ENCODE results near the gene R3HCC1L. TPM values are rescaled to one million over a fixed set of nuclear protein-coding genes. Genes with fewer than 3 reads are reported as not detected.
"Not testable (repeated sequence)": the region's sequence is repeated elsewhere in the genome, so short reads cannot be mapped to it uniquely, and the experiment has no call there.

R3HCC1L gene
- total RNA-seq, 1 donor from 2014 or later, result 7.2 TPM

- no peak for DNase-seq (ENCODE audit: low spot score)
These were observed 92.2 kb downstream of the R3HCC1L start for GRCh38 chr10:98226508-98227144.

GRCh38 chr10:98227713-98228112 is 93.3 kb downstream of the R3HCC1L start:
- not testable (repeated sequence) for DNase-seq (ENCODE audit: low spot score)

GRCh38 chr10:98228266-98228665 is 93.8 kb downstream of the R3HCC1L start:
- DNase-seq (ENCODE audit: low spot score), result not testable (repeated sequence)

- no peak for DNase-seq (ENCODE audit: low spot score)
These were observed 97.0 kb downstream of the R3HCC1L start for GRCh38 chr10:98231417-98231816.

GRCh38 chr10:98235846-98236245 is 101.4 kb downstream of the R3HCC1L start:
- DNase-seq (ENCODE audit: low spot score), result no peak

- DNase-seq (ENCODE audit: low spot score), result no peak
These were observed 102.4 kb downstream of the R3HCC1L start for GRCh38 chr10:98236862-98237261.

GRCh38 chr10:98238391-98238790 is 103.9 kb downstream of the R3HCC1L start:
- DNase-seq (ENCODE audit: low spot score), result no peak

GRCh38 chr10:98240524-98240923 is 106.1 kb downstream of the R3HCC1L start:
- no peak for DNase-seq (ENCODE audit: low spot score)

- no peak for DNase-seq (ENCODE audit: low spot score)
These were observed 108.4 kb downstream of the R3HCC1L start for GRCh38 chr10:98242823-98243222.

GRCh38 chr10:98244141-98244540 is 109.7 kb downstream of the R3HCC1L start:
- DNase-seq (ENCODE audit: low spot score), result no peak

GRCh38 chr10:98244586-98244985 is 110.1 kb downstream of the R3HCC1L start:
- DNase-seq (ENCODE audit: low spot score), result no peak

GRCh38 chr10:98246911-98247805 is 112.7 kb downstream of the R3HCC1L start:
- no peak for DNase-seq (ENCODE audit: low spot score)

- no peak for DNase-seq (ENCODE audit: low spot score)
These were observed 113.6 kb downstream of the R3HCC1L start for GRCh38 chr10:98248018-98248417.

GRCh38 chr10:98249134-98249533 is 114.7 kb downstream of the R3HCC1L start:
- DNase-seq (ENCODE audit: low spot score), result no peak

- DNase-seq (ENCODE audit: low spot score), result no peak
These were observed 116.9 kb downstream of the R3HCC1L start for GRCh38 chr10:98251399-98251798.

GRCh38 chr10:98252464-98252863 is 118.0 kb downstream of the R3HCC1L start:
- DNase-seq (ENCODE audit: low spot score), result no peak

- DNase-seq (ENCODE audit: low spot score), result no peak
These were observed 119.0 kb downstream of the R3HCC1L start for GRCh38 chr10:98253499-98253898.

GRCh38 chr10:98254234-98254974 is 119.9 kb downstream of the R3HCC1L start:
- no peak for DNase-seq (ENCODE audit: low spot score)

GRCh38 chr10:98255146-98255877 is 120.9 kb downstream of the R3HCC1L start:
- no peak for DNase-seq (ENCODE audit: low spot score)

GRCh38 chr10:98256692-98257091 is 122.2 kb downstream of the R3HCC1L start:
- no peak for DNase-seq (ENCODE audit: low spot score)

- no peak for DNase-seq (ENCODE audit: low spot score)
These were observed 122.7 kb downstream of the R3HCC1L start for GRCh38 chr10:98257198-98257597.

Measured in mesenteric fat pad (tissue), 1 donor.